ENCODE measurements around the gene CHD6. TPM values are rescaled to one million over a fixed set of nuclear protein-coding genes. Genes with fewer than 3 reads are reported as not detected.

The CHD6 gene
- total RNA-seq, 5 donors from 2014 or later (not counting 1 experiment from before 2014, with no cell fraction given), result 68.4 to 105 (median 74.9) TPM

DNA sequence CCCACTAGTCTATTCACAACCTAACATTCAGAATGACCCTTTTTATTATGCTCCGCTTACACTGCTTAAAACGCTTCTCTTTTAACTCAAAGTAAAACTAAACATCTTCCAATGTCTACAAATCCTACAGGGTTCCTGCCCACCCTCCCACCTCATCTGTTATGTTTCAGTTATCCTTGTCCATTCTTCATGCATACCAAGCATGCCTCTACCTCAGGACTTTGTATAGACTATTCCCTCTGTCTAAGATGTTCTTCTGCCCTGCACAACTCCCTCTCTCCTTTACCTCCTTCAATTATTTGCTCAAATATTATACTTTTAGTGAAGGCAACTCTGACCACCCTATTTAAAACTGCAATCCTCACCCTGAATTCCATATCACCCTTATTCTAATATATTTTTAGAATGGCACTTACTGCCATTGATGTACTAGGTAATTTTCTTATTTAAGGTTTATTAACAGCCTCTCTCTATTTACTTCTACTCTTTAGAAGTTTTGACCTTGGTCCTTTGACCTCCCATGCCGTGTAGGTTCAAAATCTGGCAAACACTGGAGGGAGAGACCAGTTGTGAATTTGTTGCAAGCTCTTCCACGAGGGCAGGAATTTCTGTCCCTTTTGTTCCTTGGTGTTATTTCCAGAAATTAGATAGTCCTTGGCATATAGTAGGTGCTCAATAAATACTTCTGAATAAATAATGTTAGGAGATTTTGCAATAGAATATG is 111.8 kb downstream of the CHD6 start:
- H3K4me1 ChIP-seq (ENCODE audit: control insufficient read depth in 1 of 2, extremely low read depth in 1 of 2, insufficient read depth in 2 of 2, low read length in 2 of 2), result no peaks in the 10 kb centered on the region
- POLR2A ChIA-PET, result no interaction called here

DNA sequence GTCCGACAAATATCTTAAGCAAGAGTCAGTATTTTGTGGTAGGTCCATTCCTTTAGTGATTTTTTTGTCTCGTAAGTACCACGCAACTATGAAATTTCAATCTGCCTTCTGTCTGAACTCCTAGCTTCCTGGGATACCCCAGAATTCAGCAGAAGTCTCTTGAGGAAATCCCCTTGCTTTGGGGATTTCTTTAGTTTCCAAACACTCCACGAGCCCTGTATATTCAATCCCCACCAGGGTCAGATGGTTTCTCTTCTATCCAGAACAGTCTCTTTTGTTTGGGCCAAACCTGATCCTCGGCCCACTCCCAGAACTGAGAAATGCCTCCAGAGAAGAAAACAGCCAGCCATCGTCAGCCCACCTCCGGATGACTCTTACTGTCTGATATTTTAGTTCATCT is 113.0 kb downstream of the CHD6 start:
- peaks cover 10 to 24% (median 10%) of the 10 kb centered on the region in 3 donors for H3K4me1 Mint-ChIP-seq
- 43% methylated on average over 1 of the region's 7 CpGs for WGBS (ENCODE audit: insufficient coverage)
- peaks cover 5 to 11% (median 8%) of the 10 kb centered on the region in 3 donors for H3K9me3 Mint-ChIP-seq
- H3K27ac ChIP-seq (ENCODE audit: low read length), result no peak overlapping the region
- no peak overlapping the region for H3K27ac Mint-ChIP-seq
- no peaks in the 10 kb centered on the region for H3K27me3 Mint-ChIP-seq
- CTCF ChIA-PET, result no interaction called here
- H3K9me3 ChIP-seq, result no peaks in the 10 kb centered on the region
- POLR2A ChIA-PET, result no interaction called here
- ATAC-seq (replicated peaks in 1 of 4), result no peak
- H3K4me3 ChIP-seq (ENCODE audit: control insufficient read depth in 1 of 2, extremely low read depth in 1 of 2, low read length in 1 of 2), result no peak overlapping the region
- peaks cover 50% of the 10 kb centered on the region for H3K36me3 Mint-ChIP-seq
- DNase-seq, result no peak
- H3K4me3 Mint-ChIP-seq, result no peak overlapping the region
- no peaks in the 10 kb centered on the region for H3K4me1 ChIP-seq (ENCODE audit: control insufficient read depth in 1 of 2, extremely low read depth in 1 of 2, insufficient read depth in 2 of 2, low read length in 2 of 2)
- no peaks in the 10 kb centered on the region for H3K27me3 ChIP-seq (replicated peaks in 1 of 2; ENCODE audit: control insufficient read depth in 2 of 2, extremely low read depth in 1 of 2, insufficient read depth in 2 of 2, low read length in 1 of 2)
- H3K36me3 ChIP-seq (ENCODE audit: control insufficient read depth in 2 of 2, extremely low read depth in 1 of 2, insufficient read depth in 1 of 2, low read length in 1 of 2), result peaks cover 2 to 37% of the 10 kb centered on the region in 2 donors

More for the DNA sequence above, 111.8 kb downstream of the CHD6 start:
- Mint-ChIP-seq H3K4me1 (peaks cover 10 to 32% (median 13%) of the 10 kb centered on the region in 3 donors), H3K27ac (peak overlapping the region in 1 of 2 donors; percentile 44), H3K9me3 (peaks cover 5 to 11% (median 8%) of the 10 kb centered on the region in 3 donors), H3K27me3 (no peaks in the 10 kb centered on the region), H3K4me3 (no peak overlapping the region), H3K36me3 (peaks cover 55% of the 10 kb centered on the region)
- peaks cover 2 to 37% of the 10 kb centered on the region in 2 donors for H3K36me3 ChIP-seq (ENCODE audit: control insufficient read depth in 2 of 2, extremely low read depth in 1 of 2, insufficient read depth in 1 of 2, low read length in 1 of 2)
- H3K9me3 ChIP-seq, result no peaks in the 10 kb centered on the region
- WGBS (ENCODE audit: insufficient coverage), result 100% methylated on average over 2 of the region's 4 CpGs
- H3K4me3 ChIP-seq (ENCODE audit: control insufficient read depth in 1 of 2, extremely low read depth in 1 of 2, low read length in 1 of 2), result no peak overlapping the region
- CTCF ChIA-PET, result no interaction called here
- no peak overlapping the region for H3K27ac ChIP-seq (ENCODE audit: low read length)
- no peaks in the 10 kb centered on the region for H3K27me3 ChIP-seq (replicated peaks in 1 of 2; ENCODE audit: control insufficient read depth in 2 of 2, extremely low read depth in 1 of 2, insufficient read depth in 2 of 2, low read length in 1 of 2)
- DNase-seq, result no peak
- ATAC-seq (replicated peaks in 1 of 4), result no peak

DNA sequence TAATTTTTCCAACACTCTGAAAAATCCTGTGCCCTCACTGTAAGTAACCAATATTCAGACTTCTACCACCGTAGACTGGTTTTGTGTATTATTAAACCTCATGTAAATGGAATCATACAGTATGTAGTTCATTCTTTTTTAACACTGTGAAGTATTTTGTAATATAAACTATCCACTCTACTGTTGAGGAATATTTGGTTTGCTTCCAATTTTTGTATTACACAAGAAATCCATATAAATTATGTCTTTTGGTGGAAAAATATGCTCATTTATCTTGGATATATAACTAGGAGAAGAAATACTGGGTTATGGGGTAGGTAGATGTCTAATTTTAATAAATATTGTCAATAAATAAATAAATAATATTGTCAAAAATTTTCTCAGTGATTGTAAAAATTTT is 116.8 kb downstream of the CHD6 start:
- peaks cover 0 to 31% of the 10 kb centered on the region in 2 donors for H3K36me3 ChIP-seq (ENCODE audit: control insufficient read depth in 2 of 2, extremely low read depth in 1 of 2, insufficient read depth in 1 of 2, low read length in 1 of 2)
- H3K9me3 ChIP-seq, result no peaks in the 10 kb centered on the region
- Mint-ChIP-seq H3K4me3 (no peak overlapping the region), H3K36me3 (peaks cover 49% of the 10 kb centered on the region), H3K9me3 (peaks cover 5 to 9% (median 8%) of the 10 kb centered on the region in 3 donors), H3K27me3 (no peaks in the 10 kb centered on the region), H3K4me1 (peaks cover 0 to 11% (median 1%) of the 10 kb centered on the region in 3 donors), H3K27ac (no peak overlapping the region)
- ChIA-PET CTCF (no interaction called here), POLR2A (no interaction called here)
- H3K27ac ChIP-seq (ENCODE audit: low read length), result no peak overlapping the region
- no peaks in the 10 kb centered on the region for H3K4me1 ChIP-seq (ENCODE audit: control insufficient read depth in 1 of 2, extremely low read depth in 1 of 2, insufficient read depth in 2 of 2, low read length in 2 of 2)
- no peaks in the 10 kb centered on the region for H3K27me3 ChIP-seq (replicated peaks in 1 of 2; ENCODE audit: control insufficient read depth in 2 of 2, extremely low read depth in 1 of 2, insufficient read depth in 2 of 2, low read length in 1 of 2)
- ATAC-seq (replicated peaks in 1 of 4), result no peak
- H3K4me3 ChIP-seq (ENCODE audit: control insufficient read depth in 1 of 2, extremely low read depth in 1 of 2, low read length in 1 of 2), result no peak overlapping the region
- no CpG with 5 or more reads among the region's 1 CpG for WGBS (ENCODE audit: insufficient coverage)
- DNase-seq, result no peak

DNA sequence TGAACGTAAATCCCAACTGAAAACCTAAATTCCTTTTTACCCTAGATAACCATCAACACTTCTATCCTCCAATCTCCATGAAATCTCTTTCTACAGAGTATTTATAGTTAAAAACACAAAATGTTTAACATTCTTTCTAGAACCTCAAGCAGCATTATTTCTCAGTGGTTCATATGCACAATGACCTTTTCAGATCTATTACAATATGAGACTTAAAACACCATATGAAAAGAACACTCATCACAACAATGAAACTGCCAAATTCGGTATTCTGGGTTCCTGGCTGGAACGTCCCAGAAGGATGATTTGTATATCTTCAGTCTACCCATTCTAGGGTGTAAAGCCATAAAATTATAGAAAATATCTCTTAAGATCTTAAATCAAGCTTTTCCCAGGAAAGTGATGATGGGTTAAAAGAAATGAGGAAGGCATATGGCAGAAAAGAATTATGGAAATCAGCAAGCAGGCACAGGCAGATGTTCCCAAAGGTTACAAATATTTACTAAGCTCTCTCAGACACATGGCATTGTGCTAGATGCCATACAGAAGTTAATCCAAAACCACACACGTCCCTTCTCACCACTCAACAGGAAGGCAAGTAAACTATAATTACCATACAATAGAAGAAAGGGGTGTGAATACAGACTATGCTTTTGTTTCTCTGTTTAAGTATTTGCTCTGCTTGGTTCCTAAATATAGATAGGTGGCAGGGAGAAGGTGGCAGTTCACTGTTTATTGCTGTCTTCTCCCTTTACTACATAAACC is 118.0 kb downstream of the CHD6 start:
- H3K4me3 Mint-ChIP-seq, result no peak overlapping the region
- DNase-seq (no peak), ATAC-seq (replicated peaks in 1 of 4) (no peak)
- H3K4me1 Mint-ChIP-seq, result peaks cover 0 to 4% (median 0%) of the 10 kb centered on the region in 3 donors
- no CpG with 5 or more reads among the region's 4 CpGs for WGBS (ENCODE audit: insufficient coverage)
- H3K9me3 Mint-ChIP-seq, result no peaks in the 10 kb centered on the region
- Histone ChIP-seq H3K27ac (ENCODE audit: low read length) (no peak overlapping the region), H3K36me3 (ENCODE audit: control insufficient read depth in 2 of 2, extremely low read depth in 1 of 2, insufficient read depth in 1 of 2, low read length in 1 of 2) (peaks cover 0 to 39% of the 10 kb centered on the region in 2 donors), H3K4me1 (ENCODE audit: control insufficient read depth in 1 of 2, extremely low read depth in 1 of 2, insufficient read depth in 2 of 2, low read length in 2 of 2) (no peaks in the 10 kb centered on the region), H3K27me3 (replicated peaks in 1 of 2; ENCODE audit: control insufficient read depth in 2 of 2, extremely low read depth in 1 of 2, insufficient read depth in 2 of 2, low read length in 1 of 2) (no peaks in the 10 kb centered on the region), H3K4me3 (ENCODE audit: control insufficient read depth in 1 of 2, extremely low read depth in 1 of 2, low read length in 1 of 2) (no peak overlapping the region), H3K9me3 (no peaks in the 10 kb centered on the region)
- POLR2A ChIA-PET, result no interaction called here
- CTCF ChIA-PET, result interaction anchor here in 1 of 2 donors (0.5 kb wide), 1 partner anchor 224 kb away, joined by 3 read pairs; no protein-coding TSS in a partner anchor
- peak overlapping the region in 1 of 2 donors; percentile 50 for H3K27ac Mint-ChIP-seq
- H3K36me3 Mint-ChIP-seq, result peaks cover 45% of the 10 kb centered on the region
- no peaks in the 10 kb centered on the region for H3K27me3 Mint-ChIP-seq

DNA sequence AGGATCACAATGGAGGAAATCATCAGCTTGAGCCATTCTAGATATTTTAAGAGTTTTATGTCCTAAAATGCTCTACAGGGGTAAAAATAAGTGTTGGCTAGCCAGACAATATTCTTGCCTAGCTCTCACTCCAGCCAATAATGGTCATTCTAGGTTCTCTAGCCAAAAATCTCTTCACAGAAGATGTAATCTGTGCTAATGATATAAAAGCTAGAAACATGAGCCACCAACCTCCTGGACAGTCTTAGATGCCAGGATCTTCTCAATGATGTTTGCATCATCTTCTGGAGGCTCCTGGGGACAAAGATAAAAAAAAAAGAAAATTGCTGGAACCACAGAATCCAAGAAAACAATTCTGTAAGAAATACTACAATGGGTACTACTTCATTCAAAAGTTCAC is 119.1 kb downstream of the CHD6 start:
- Mint-ChIP-seq H3K9me3 (no peaks in the 10 kb centered on the region), H3K36me3 (peaks cover 45% of the 10 kb centered on the region), H3K27me3 (no peaks in the 10 kb centered on the region), H3K27ac (no peak overlapping the region), H3K4me3 (no peak overlapping the region), H3K4me1 (peaks cover 0 to 4% (median 0%) of the 10 kb centered on the region in 3 donors)
- no peak for ATAC-seq (replicated peaks in 1 of 4)
- Histone ChIP-seq H3K4me3 (ENCODE audit: control insufficient read depth in 1 of 2, extremely low read depth in 1 of 2, low read length in 1 of 2) (no peak overlapping the region), H3K27me3 (replicated peaks in 1 of 2; ENCODE audit: control insufficient read depth in 2 of 2, extremely low read depth in 1 of 2, insufficient read depth in 2 of 2, low read length in 1 of 2) (no peaks in the 10 kb centered on the region), H3K4me1 (ENCODE audit: control insufficient read depth in 1 of 2, extremely low read depth in 1 of 2, insufficient read depth in 2 of 2, low read length in 2 of 2) (no peaks in the 10 kb centered on the region), H3K9me3 (no peaks in the 10 kb centered on the region), H3K27ac (ENCODE audit: low read length) (no peak overlapping the region), H3K36me3 (ENCODE audit: control insufficient read depth in 2 of 2, extremely low read depth in 1 of 2, insufficient read depth in 1 of 2, low read length in 1 of 2) (peaks cover 0 to 35% of the 10 kb centered on the region in 2 donors)
- DNase-seq, result no peak
- ChIA-PET CTCF (no interaction called here), POLR2A (no interaction called here)

DNA sequence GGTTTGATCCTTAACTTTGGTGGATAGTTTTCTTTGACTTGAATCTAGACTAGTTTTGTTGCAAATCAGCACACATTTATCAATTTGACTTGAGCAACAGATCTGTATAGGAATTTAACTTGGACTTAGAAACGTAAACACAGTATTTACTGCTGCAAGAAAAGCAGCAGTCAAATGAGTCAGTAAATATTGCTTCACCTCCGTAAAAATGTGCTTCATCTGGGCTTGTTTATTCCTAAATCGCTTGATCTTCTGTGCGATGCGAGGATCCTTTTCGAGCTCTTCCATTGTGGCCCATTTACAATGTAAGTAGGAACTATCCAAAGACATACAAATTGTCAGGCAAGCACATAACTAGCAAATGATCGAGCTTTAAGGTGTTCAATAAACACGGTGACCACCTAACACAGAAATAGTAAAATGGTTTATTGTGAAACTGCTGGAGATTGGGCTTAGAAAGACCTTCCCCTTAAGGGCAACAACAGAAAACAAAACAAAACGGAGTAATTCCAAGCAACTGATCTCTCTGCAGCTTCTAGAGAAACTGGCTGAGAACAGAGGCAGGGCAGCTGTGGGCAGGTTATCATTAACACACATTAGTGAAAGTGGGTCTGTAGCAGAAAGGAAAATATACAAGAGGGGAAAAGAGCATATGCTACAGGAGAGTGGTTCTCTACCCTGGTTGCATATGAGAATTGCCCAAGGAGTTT is 120.8 kb downstream of the CHD6 start:
- no peak overlapping the region for H3K27ac ChIP-seq (ENCODE audit: low read length)
- ATAC-seq (replicated peaks in 1 of 4), result no peak
- no peaks in the 10 kb centered on the region for H3K27me3 ChIP-seq (replicated peaks in 1 of 2; ENCODE audit: control insufficient read depth in 2 of 2, extremely low read depth in 1 of 2, insufficient read depth in 2 of 2, low read length in 1 of 2)
- no peaks in the 10 kb centered on the region for H3K4me1 ChIP-seq (ENCODE audit: control insufficient read depth in 1 of 2, extremely low read depth in 1 of 2, insufficient read depth in 2 of 2, low read length in 2 of 2)
- H3K9me3 ChIP-seq, result no peaks in the 10 kb centered on the region
- H3K27ac Mint-ChIP-seq, result no peak overlapping the region
- WGBS (ENCODE audit: insufficient coverage), result 96% methylated on average over 4 of the region's 9 CpGs
- H3K36me3 ChIP-seq (ENCODE audit: control insufficient read depth in 2 of 2, extremely low read depth in 1 of 2, insufficient read depth in 1 of 2, low read length in 1 of 2), result peaks cover 0 to 41% of the 10 kb centered on the region in 2 donors
- H3K4me1 Mint-ChIP-seq, result peaks cover 0 to 11% (median 0%) of the 10 kb centered on the region in 3 donors
- no peak for DNase-seq
- ChIA-PET POLR2A (no interaction called here), CTCF (no interaction called here)
- no peak overlapping the region for H3K4me3 ChIP-seq (ENCODE audit: control insufficient read depth in 1 of 2, extremely low read depth in 1 of 2, low read length in 1 of 2)
- no peak overlapping the region for H3K4me3 Mint-ChIP-seq
- H3K9me3 Mint-ChIP-seq, result no peaks in the 10 kb centered on the region
- peaks cover 60% of the 10 kb centered on the region for H3K36me3 Mint-ChIP-seq
- no peaks in the 10 kb centered on the region for H3K27me3 Mint-ChIP-seq

Measured in T-cell (primary cell).